CD1c-positive myeloid dendritic cell (primary cell): ENCODE data around the gene SLIT3.

Source experiments
- DNase-seq: peaks from one replicate; pipeline ENCODE4 v3.0.0-alpha.2; 2016; ENCODE audit errors: extremely low spot score

The SLIT3 gene

DNA sequence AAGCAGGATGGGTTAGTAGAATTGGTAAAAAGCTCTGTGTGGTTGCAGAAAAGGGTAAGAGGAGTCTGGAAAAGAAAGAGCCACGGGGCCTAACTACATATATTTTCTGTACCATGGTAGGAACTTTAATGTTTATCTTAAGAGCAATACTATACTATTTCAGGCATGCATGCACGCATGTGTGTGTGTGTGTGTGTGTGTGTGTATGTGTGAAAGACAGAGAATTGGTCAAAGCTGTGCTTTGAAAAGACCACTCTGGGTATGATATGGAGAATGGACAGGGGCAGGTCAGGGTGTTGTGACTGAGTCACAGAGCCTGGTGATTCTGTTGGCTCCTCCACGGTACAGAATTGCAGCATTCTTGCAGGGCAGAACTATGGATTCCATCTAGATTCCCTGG, 339.3 kb downstream of the SLIT3 start:
- no peak for DNase-seq

DNA sequence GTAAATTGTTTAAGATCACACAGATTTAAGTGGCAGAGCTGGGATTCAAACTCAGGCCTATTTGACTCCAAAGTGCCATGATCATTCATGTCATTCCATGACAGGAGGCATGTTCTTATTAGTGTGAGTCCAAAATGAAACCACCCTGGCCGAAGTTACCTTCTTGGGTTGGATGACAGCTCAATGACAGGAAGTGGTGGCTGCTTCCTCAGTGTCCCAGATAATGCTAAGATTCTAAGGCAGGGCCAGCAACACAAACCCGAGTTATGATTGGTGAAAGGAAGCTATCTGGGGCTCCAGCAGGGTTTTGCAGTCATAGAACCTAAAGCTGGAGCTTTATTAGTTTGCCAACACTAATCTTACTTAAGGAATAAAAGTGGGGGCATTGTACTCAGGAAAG, 340.4 kb downstream of the SLIT3 start:
- DNase-seq: no peak

DNA sequence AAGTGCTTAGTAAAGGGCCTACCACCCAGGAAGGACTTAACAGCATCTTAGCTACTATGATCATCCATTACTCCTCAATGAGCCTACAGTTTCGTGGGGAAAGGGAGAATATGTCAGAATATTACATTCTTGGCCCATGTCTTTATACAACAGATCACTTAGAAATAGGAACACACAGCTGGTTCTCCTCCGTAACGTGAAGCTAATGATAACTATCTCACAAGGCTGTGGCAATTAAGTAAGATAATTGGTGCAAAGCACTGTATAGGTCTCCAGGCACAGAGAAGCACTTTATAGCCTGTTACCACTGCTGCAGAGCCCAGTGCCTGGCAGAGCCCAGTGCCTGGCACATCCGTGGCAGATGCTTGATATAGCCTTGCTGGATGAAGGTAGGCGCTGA, 347.6 kb downstream of the SLIT3 start:
- no peak for DNase-seq

DNA sequence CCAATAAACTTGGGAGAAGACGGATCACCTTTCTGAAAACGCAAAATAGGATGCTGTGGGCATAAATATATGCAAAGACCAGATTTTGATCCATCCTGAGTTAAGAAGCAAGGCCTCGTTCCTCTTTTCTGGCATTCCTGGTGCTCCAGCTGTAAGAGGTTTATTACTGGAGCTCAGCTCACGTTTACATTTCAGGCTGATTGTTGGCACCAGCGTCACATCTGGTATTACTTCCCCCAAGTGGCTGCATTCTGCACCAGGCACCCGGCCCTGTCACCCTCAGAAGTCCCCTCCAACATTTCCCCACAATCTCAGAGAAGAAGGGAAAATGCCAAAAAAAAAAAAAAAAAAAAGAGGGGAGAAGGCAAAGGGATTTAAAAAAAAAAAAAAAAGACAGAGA, 348.7 kb downstream of the SLIT3 start:
- DNase-seq: no peak

DNA sequence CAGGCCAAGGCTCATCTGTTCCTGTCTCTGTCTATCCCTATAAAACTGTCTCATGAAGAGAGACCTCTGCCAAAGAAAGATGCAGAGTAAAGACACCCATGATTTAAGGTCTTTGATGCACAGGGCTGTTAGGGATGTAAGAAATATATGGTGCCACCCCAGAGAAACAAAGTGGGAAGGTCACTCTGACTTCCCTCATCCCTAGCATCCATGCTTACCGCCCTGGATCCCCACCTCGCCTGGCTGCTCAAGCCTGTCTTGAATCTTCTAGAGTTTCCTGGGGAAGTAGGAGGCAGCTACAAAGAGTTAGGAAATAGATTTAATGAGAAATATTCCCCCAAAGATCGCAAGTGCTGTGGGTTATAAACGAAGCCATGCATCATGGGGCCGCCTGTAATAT, 349.2 kb downstream of the SLIT3 start:
- no peak for DNase-seq

DNA sequence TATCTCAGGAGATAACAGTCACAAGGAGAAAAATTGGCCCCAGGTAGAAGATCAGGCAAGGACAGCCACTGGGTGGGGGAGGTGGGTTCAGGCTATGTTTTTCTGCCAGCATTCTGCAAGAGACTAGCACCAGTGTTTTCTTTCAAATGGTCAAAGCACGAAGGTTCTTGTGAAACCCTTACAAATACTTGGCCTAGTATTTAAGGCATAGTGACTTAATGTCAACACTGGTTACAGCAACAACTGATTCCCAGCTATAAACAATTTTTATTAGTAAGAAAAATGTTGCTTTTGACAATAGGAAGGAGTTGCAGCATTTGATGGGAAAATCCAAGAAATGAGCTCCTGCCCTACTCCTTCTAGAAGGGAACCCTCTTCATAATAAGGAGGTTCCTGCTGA, 349.6 kb downstream of the SLIT3 start:
- no peak for DNase-seq

DNA sequence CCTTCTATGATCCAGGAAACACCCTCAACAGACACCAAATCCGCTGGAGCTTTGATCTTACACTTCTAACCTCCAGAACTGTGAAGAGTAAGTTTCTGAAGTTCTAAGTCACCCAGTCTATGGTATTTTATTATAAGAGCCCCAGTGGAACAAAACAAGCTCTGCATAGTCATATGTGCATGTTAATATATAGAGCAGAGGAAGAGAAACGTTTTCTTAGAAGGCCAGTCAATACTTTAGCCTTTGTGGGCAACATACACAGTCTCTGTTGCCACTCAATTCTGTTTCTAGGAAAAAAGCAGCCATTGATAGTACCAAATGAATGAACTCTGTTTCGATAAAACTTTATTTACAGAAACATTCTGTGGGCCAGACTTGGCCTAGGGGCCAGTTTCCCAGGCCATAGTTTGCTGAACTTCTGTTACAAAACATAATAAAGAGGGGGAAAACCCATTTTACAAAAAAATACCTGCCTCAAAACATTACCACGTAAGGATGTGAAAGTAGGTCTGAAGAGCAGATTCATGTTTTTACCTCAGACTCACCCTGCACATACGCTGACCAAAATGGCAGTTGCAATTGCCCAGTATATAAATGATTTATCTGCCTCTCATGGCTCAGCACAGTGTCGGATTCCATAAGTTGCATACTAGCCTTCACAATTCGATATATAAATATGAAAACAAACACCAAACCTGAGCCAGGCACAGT, 350.5 kb downstream of the SLIT3 start:
- DNase-seq: no peak

DNA sequence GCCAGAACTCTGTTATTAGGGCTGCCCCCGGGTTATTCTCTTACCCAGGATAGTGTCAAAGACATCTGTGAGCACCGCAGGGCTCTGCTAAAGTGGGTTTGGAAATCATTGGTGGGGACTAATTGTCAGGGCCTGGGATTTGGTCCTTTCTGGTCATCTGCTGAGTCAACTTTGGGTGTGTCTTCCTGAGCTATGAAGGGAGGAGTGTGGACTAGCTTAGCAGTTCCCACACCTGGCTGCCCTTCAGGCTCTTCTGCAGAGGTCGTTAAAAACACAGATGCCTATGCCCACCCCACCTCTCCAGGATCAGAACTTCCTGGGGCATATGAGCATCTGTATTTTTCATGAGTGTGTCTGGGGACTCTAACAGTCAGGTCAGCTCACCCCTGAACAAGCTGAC, 352.2 kb downstream of the SLIT3 start:
- DNase-seq: no peak

DNA sequence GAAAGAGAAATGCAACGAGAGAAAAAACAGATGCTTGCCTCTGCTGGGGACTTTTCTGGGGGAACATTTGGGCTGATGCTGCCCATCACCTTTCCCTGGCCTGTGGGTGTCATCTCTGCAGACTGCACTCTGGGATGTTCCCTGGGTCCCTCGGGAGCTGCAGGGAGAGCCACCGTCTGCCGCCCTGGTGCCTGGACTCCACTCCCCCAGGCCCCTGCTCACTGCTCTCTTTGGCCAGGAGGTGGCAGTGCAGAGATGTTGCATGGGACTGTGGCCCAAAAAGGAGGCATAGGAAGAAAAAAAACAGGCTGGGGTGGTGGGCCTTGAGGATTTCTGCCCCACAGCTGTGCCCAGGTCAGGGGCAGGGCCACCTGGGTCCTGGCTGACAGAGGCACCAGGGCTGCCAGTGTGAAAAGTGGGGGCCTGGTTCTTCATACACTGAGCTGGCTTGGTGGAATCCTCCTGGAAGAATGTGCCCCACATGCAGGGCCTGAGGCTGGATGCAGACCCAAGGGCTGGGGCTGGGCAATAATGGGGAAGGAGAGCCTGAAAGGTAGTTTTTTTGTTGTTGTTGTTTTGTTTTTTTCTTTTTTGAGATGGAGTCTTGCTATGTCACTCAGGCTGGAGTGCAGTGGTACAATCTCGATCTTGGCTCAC, 353.6 kb downstream of the SLIT3 start:
- DNase-seq: peak; percentile 28

DNA sequence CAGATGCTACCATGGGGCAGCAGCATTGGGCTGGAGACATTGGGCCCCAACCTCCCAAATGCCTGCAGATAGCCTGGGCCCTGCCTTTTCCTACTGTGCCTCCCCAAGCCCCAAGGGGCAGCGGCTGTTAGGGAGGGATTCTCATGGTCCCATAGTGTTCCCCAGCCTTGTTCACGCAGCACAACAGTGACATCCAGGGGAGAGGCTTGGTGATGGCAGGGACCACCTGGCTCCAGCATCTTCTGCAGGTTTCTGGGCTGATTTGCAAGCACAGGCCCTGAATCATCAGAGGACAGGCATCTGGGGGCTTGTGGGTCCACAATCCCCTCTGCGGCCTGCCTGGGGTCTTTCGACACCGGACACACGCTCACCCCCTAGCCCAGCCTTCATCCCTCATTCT, 354.6 kb downstream of the SLIT3 start:
- DNase-seq: no peak

DNA sequence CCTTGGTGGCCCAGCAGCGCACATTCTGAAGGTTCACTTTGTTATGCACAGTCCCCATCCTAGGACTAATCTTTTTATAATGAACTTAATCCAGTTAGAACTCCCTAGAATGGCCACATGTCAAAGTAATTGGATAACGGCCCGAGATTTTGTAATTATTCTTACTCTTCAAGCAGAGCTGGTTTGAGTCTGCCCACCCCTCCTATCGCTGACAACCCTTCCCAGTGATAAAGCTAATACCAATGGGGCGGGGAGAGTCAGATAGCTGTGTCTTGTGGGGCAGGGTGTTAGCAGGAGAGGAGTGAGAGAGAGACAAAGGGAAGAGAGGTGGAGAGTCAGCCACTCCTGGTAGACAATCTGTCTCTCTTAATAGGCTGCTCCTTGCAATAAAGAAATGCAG, 356.9 kb downstream of the SLIT3 start:
- DNase-seq: no peak

DNA sequence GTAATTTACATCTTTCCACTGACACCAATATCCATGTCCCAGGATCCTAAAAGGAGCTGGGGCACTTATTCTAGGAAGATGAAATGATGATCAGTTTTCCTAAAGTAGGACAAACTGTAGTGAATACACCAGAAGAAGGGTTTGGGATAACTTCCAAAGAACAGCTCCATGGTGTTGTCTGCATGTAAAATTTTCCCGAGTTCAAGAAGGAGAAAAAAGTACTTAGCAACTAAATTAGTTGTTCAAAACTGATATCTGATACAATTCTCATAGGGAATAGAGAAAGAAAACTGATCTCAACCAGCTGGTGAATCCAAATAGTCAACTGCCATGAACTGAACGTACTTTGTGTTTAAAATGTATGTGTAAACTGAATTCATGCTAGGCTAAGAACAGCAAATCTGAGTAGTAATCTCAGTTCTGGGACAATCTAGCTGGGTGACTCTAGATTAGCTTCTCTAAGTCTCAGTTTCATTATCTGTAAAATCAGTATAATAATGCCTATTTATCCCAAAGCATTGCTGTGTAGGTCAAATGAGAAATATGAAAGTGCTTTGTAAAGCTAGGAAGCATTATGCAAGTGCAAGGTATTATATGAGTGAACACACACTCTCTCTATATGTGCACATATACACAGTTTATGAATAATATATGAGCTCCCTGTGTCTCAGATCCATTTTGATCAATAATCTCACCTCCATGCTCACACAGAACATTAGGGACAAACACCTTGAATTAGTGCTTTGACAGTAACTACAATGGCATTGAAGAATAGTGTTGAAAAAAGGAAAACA, 357.7 kb downstream of the SLIT3 start:
- no peak for DNase-seq

DNA sequence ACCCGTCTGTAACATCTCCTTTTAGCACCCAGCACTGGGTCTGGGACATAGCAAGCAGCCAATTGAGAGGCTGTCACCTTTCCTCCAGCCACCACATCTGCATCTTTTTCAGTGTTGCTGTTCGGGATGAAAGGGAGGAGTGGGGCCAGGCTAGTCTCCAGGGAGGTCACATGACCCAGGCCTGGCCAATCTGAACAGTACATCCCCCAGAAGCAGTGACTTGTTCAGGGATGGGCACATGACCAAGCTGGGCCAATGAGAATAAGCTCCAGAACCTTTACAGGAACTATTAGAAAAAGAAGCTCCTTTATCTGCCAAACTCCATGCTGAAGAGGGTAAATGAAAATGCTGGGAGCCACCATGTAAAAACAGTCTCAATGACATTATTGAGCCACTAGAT, 359.0 kb downstream of the SLIT3 start:
- no peak for DNase-seq

DNA sequence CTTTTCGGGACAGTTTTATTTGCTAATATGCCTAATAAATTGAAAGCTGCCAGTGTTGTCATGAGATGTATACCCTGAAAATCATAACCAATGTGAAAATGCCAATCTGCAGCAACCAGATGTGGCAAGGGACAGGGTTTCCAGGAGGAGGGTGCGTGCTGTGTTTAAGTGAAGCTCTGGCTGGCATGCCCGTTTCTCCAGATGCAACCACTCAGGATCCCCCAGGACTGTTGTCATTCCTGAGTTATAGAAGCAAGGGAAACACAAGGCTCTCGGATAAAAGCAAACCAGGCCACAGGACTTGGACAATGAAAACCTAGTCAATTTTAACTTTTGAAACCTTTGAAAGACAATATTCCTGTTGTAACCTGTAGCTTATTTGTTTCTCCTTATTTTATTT, 360.2 kb downstream of the SLIT3 start:
- no peak for DNase-seq

DNA sequence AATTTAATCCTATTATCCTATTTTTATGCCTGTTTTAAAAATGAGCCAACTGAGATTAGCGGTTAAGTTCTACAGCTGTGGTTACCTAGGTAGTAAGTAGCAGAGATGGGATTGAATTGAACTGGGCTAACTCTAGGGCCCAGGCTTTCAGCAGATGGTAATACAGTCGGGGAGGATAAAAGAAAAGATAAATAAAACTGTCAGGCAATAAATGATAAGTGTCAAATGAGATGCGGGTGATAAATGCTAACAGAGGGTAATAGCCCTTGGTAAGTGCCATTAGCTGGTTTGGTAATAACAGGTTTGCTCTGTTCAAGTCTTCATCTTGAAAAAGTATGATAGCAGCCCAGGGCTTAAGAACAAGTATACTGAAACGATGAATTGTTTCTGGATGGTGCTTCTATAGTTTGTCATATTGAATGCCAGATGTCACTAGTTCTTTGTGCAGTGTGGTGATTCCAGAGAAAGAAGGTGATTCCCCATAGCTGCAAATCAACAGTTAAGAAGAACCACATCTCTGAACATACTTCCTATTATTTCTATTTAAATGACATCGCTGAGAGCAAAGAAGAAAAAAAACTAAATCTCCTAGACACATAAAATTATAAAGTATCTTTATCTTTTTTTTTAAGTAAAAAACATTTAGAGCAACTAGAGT, 360.9 kb downstream of the SLIT3 start:
- no peak for DNase-seq

DNA sequence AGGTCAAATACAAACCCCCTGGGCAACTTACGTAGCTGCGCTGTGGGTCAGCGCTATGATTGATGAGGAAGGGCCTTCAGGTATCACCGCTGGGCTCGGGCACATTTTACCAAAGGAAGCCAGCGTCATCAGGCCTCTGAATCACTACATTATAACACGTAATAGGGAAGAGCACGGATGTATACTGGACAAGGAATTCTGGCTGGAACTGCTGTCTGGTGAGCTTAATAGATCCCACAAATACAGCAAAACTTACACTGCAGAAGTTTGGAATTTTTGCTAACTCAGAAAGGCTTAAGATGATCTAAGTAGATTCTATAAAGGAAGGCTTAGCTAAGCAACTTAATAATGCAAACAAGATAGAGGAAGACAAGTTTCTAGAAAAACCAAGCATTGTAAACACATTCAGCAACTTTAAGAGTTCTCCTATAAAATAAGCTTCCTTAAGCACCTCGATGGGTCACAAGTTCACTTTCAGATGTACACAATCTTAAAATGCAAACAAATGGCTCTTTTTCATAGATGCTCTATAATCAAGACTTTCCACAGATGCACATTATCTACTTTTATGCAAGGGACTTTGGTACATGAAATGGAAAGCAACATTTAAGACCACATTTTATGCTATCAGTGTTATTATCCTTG, 361.7 kb downstream of the SLIT3 start:
- no peak for DNase-seq

DNA sequence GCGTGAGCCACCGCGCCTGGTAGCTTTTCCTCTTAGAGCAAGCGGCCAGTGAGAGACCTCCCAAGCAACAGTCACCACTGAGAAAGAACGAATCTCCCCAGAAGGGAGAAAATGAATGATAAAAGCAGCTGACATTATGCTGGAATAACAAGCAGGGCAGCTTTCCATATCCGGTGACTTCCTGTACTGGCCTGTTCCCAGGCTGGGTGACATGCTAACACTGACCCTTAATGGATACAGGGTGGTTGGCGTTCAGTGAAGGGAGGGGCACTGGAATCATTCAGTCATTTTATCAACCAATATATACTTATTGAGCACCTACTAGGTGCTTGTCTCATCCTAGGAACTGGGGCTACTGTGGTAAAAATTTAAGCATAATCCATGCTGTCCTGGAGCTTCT, 364.4 kb downstream of the SLIT3 start:
- DNase-seq: no peak

DNA sequence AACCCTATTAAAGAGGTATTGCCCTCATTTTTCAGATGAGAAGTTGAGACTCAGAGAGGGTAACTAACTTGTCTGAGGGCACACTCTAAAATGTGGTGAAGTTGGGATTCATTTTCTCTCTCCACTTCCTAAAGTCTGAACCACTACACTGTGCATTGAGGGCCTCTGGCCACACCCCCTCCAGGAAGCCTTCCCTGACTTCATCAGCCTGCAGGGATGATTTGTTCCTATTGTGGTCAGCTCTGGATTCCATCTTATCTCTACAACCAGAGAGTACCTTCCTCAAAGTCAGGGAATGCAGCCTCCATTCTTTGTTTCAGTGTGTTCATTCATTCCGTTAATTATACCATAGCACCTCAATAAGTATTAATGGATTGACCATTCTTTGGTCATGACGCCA, 365.8 kb downstream of the SLIT3 start:
- DNase-seq: no peak

DNA sequence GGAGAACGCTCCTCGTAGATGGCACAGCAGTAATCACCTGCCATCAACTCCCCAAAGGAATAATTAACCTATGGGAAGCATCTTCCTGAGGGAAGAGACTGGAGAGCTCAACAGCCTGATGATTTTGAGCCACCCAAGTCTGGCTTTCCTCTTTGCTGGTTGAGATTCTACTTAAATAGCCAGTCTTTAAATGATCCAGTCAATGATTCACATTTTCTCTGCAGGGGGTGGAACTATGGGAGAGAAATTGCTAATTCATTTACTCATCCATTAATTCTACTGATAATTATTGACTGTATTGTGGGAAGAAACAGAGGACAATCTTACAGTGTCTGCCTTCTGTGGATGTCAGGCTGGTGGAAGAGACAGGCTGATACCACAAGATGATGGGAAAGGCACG, 366.8 kb downstream of the SLIT3 start:
- no peak for DNase-seq

DNA sequence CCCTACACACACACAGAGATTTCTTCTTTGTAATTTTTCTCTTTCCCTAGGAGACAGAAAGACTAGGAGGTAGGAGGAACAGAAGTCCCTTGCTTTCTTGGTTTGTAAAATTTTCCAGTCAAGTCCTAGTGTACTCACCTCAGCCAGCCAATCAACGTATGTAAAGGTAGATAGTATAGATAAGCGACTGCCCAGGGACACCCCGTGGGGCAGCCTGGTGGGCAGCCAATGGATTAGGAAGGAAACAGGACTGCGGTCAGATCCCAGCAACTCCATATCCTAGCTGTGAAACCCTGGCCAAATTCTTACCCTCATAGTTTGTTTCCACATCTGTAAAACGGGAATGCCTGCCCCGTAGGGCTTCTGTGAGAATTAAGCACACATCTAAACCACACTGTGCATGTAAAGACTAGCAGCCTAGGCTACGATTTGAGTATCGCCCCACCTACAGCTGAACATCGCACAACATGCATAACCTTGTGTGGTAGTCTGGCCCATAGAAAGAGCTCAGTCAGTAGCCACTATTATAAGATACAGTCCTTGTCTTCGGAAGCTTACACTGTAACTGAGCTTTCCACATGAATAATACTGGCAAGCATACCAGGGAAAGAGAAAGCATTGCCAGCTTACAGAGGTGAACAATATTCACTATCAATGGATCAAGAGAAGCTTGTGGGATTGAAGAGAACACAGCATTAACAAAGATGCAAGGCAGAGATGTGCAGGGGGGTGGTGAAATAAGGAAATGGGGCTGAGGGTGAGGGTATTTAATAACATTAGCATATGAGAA, 368.3 kb downstream of the SLIT3 start:
- DNase-seq: no peak

DNA sequence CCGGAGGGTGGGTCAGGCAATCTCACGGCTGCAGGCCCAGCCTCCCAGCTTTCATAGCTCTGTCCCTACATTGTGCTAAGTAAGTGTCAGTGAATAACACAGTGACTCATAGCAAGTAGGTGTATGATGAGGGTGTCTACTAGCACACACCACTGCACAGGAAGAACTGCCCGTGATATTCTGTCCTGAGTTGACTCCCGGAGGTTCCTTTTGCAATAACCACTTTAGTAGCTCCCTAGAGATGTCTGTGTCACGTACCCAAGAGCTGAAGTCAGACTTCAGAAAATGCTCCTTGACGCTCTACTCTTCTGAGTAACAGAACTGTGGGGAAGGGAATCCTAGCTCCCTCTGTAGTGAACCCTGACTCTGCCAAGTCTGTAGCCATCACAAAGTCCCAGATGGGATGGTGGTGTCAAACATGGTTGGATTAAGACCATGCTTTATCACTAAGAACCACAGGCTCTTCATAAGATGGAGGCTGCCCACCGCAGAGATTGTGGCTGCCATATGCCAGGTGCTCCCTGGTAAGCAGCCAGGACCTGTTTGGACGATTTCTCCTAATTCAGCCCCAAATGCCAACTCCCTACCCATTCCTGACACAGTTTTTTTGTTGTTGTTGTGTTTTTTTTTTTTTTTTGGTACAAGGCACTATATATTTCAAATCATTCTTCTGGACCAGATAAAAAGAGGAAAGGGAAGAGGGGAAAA, 369.1 kb downstream of the SLIT3 start:
- DNase-seq: peak; percentile 56
